ENCODE results near the gene TMEM192. TPM values are rescaled to one million over a fixed set of nuclear protein-coding genes. Genes with fewer than 3 reads are reported as not detected.
"Not testable (repeated sequence)": the region's sequence is repeated elsewhere in the genome, so short reads cannot be mapped to it uniquely, and the experiment has no call there.

TMEM192 gene
- total RNA-seq, 1 donor, result 5.9 TPM

DNA sequence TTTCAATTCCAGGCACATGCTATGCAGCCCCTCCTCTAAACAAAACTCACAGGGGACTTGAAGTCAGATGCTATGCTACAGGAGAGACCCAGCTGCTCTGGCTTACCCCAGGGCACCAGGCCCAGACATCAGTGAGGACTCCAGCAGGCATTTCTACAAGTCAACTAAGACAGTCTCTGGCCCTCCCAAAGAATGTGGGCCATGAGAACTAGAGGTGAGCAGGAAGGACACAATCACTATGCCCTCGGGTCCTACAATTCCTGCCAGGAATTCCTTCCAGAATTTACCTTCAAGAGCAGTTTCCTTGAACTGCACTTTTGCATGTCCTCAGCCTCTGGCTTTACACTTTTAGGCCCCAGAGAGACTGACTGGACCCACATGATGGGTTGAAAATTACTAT lies 17.4 kb downstream of the TMEM192 start:
- no peak for DNase-seq (ENCODE audit: low read depth in 2 of 3, low spot score in 2 of 3)

DNA sequence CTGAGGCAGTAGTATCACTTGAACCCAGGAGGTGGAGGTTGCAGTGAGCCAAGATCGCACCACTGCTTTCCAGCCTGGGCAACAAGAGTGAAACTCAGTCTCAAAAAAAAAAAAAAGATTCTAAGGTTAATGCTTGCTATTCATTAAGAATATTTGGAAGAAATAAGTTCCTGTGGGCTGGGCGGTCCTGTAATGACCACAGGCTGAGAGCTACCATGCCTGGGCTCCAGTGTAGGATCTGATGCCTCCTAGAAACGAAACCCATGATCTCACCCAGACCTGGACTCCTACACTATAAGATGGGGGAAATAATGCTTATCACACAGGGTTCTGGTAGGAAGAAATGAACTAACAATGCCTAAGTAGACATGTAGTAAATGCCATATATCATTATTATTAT lies 17.8 kb downstream of the TMEM192 start:
- no peak for DNase-seq (ENCODE audit: low read depth in 2 of 3, low spot score in 2 of 3)

DNA sequence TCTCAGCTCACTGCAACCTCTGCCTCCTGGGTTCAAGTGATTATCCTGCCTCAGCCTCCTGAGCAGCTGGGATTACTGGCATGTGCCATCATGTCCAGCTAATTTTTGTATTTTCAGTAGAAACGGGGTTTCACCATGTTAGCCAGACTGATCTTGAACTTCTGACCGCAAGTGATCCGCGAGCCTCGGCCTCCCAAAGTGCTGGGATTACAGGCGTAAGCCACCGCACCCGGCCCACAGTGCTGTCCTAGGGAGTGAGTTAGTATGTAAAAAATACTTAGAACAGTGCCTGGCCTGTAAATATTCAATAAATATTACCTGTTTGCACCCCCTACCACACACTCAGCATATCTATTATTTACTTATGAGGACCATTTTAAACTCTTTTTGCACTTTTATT lies 20.5 kb downstream of the TMEM192 start:
- DNase-seq (ENCODE audit: low read depth in 2 of 3, low spot score in 2 of 3), result not testable (repeated sequence)

DNA sequence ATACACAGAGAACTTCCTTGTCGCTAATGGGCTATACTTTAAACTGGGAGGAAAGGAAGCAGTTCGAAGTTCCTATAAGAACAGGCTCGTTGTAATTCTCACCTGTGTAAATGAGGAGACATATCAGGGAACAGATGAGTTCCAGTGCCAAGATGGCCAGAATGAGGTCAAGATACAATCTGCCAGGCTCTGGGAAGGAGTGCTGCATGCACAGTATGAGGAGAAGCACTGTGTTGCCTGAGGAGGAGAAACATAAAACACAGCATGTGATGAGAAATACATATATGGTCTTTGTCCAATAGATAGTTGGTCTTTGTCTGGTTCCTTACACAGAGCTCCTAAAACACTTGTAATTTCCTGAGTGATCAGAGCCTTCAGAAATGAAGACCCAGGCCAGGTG lies 24.3 kb downstream of the TMEM192 start:
- no peak for DNase-seq (ENCODE audit: low read depth in 2 of 3, low spot score in 2 of 3)

DNA sequence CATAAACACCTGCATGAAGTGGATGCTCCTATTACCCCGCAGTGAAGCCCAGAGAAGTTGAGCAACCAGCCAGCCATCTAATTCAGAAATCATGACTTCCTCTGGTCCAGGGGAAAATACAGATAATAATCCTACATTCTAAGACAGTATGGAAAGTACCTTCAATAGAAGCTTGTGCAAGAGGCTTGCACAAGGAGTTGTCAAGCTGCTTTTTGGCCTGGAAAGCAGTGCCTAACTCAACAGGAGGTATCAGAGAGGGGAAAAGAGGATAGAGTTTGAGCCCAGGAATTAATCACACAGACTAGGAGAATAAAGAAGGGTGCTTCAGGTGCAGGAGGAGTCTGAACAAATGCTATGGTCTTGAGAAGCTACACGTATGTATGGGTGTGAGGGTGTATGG lies 26.7 kb downstream of the TMEM192 start:
- DNase-seq (ENCODE audit: low read depth in 2 of 3, low spot score in 2 of 3), result no peak

DNA sequence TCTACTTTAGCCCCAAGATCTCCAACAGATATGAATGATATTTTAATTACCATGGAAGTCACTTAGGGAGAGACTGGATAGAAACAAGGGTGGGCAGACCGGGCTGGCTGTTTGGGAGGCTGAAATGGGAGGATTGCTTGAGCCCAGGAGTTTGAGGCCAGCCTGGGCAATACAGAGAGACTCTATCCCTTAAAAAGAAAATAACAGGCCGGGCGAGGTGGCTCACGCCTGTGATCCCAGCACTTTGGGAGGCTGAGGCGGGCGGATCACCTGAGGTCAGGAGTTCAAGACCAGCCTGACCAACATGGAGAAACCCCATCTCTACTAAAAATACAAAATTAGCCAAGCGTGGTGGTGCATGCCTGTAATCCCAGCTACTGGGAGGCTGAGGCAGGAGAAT lies 27.9 kb downstream of the TMEM192 start:
- DNase-seq (ENCODE audit: low read depth in 2 of 3, low spot score in 2 of 3), result not testable (repeated sequence)

DNA sequence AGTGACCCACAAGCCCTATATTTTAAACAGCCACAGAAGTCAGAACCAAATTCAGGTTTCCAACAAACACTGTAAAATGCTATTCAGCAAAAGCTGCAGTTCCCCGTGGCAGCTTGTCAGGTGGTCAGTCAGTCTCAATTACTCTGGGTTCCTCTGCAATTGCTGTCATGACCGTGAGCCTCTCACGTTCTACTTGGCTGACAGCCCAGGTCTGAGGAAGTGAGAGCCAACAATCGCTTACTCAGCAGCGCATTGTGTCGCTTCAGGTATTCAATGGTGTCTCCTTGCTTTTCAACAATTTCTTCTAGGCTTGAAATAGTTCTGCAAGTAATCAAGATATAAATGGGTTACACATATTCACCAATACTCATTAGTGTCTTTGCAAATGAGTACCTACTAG lies 33.2 kb downstream of the TMEM192 start:
- DNase-seq (ENCODE audit: low read depth in 2 of 3, low spot score in 2 of 3), result peak in 2 of 3 donors; percentile 17 to 40

DNA sequence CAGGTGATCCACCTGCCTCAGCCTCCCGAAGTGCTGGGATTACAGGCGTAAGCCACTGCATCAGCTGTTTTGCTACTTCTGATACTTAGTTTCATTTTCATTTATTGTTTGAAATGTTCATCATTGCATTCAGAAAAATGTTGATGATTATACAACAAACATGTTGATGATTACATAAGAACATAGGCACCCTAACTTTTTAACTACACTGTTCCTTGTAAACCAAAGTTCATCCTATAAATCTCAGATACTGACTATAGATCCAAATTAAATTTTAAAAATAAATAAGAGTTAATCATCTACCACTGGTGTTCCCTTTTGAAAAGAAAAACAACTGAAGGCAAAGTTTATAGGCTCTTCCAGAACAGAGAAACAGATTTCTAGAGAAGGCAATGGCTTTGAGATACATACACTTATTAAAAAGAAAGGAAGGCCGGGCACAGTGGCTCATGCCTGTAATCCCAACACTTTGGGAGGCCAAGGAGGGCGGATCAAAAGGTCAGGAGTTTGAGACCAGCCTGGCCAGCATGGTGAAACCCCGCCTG lies 35.6 kb downstream of the TMEM192 start:
- DNase-seq (ENCODE audit: low read depth in 2 of 3, low spot score in 2 of 3), result no peak

DNA sequence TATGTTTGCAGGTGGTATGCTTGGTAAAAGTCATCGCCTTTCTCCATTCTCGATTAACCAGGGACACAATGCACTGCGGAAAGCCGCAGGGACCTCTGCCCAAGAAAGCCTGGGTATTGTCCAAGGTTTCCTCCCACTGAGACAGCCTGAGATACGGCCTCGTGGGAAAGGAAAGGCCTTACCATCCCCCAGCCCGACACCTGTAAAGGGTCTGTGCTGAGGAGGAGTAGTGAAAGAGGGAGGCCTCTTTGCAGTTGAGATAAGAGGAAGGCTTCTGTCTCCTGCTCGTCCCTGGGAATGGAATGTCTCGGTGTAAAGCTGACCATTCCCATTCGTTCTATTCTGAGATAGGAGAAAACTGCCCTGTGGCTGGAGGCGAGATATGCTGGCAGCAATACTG lies 39.3 kb downstream of the TMEM192 start:
- not testable (repeated sequence) for DNase-seq (ENCODE audit: low read depth in 2 of 3, low spot score in 2 of 3)

DNA sequence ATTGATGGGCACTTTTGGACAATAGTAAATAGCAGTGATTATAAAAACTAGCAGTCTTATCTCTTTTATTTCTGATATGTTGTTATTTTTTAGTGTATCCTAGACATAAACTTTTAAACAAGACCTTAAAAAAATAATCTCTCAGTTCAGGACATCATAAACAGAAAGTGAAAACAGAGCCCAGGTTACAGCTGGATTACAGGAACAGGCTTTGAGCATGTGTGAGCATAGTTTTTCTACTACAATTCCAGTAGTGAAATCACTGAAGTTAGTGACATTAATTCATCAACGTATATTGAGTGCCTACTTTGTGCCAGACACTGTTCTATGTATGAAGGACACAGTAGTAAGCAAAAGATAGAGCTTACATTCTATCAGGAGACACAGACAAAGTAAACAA lies 42.1 kb downstream of the TMEM192 start:
- no peak for DNase-seq (ENCODE audit: low read depth in 2 of 3, low spot score in 2 of 3)

DNA sequence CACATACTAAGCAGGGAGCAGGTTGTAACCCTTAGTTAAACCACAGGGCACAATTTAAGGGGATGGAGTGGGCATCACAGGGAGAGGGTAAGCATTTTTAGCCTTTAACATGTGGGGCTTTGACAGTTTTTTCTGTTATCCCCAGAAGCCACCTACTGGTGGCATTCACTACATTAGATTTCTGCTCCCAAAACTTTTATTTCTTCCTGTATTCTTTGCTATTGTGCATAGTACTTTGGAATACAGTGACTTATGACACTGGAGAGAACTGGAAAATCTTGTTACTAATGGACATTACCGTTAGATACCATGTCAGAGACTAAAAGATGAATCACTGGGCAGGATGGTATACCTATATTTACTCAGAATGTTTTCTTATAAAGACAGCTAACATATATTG lies 51.7 kb downstream of the TMEM192 start:
- no peak for DNase-seq (ENCODE audit: low read depth in 2 of 3, low spot score in 2 of 3)

DNA sequence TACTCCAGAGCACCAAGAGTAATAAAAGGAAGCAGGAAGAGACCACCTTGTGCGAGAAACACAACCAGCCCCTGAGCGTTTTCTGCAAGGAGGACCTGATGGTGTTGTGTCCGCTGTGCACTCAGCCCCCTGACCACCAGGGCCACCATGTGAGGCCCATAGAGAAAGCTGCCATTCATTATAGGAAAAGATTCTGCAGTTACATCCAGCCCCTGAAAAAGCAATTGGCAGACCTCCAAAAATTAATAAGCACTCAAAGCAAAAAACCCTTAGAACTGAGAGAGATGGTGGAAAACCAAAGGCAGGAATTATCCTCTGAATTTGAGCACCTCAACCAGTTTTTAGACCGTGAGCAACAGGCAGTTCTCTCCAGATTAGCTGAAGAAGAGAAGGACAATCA lies 53.3 kb downstream of the TMEM192 start:
- DNase-seq (ENCODE audit: low read depth in 2 of 3, low spot score in 2 of 3), result no peak

DNA sequence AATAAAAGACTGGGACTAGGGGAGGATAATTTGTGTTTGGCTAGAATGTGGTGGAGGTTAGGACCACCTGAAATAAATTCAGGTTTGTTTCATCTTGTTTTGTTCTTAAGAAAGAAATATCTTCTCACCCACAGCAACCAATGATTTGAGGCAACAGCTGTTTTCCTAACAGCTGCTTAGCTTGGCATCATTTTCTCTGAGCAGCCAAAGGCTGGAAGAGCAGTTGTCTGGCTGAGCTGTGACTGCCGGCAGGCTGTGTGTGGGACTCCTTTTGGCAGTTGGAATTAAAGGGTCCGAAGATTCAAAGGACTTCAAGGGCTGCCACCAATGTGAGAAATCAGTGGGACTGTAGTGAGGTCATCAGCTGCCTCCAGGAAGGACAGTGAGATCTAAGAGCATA lies 54.0 kb downstream of the TMEM192 start:
- no peak for DNase-seq (ENCODE audit: low read depth in 2 of 3, low spot score in 2 of 3)

DNA sequence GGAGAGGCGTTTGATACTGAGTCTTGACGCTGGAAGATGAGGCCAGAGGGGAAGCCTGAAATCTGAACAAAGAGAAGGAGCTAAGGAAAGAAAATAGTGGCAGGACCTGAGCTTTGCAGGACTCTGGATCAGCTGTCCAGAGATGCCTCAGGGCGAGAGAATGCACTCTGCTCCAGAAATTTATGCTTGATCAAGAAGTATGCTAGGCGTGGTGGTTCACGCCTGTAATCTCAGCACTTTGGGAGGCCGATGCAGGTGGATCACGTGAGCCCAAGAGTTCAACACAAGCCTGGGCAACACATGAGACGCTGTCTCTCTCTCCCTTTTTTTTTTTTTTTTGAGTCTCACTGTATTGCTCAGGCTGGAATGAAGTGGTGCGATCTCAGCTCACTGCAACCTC lies 57.1 kb downstream of the TMEM192 start:
- DNase-seq (ENCODE audit: low read depth in 2 of 3, low spot score in 2 of 3), result no peak

DNA sequence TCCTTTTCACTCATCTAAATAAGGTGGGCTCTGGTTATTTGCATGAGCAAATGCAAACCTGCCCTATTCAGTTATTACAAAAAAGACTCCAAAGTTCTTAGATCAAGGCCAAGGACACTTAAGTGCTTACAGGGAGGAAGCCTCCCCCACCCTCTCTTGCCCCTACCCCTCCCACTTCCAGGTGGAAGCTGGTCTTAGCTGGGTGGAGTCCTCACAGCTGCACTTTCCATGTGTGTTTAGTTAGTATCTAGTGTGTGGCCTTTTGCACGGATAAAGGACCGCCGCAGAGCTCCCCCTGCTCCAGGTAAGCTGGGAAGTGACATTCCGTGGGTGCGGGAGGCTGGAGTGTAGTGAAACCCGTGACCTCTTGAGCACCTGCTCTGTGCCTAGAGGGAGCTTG lies 59.0 kb downstream of the TMEM192 start, which contains the start of gene TRIM75:
TSS of gene TRIM75 (plus strand) at position 222 of the 400 bp plus-strand sequence. CDS start 5,282 bp downstream, outside the sequence.
- no peak for DNase-seq (ENCODE audit: low read depth in 2 of 3, low spot score in 2 of 3)

DNA sequence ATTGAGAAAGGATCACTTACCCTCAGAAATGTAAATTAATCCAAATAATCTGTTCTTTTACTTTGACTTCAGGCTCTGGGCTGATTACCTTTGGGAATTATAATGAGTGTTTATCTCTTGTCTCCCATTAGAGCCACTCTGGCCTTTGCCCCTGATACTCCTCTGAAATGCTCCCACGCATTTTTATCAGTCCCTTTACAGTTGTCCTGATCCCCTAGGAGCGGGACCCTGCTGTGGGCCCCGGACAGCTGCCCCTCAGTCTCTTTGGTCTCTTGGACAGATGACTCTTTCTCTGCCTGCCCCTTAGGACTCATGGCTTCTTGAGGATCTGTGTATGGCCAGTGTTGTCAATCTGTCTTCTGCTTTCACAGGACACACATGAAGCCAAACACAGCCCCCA lies 60.0 kb downstream of the TMEM192 start:
- no peak for DNase-seq (ENCODE audit: low read depth in 2 of 3, low spot score in 2 of 3)

DNA sequence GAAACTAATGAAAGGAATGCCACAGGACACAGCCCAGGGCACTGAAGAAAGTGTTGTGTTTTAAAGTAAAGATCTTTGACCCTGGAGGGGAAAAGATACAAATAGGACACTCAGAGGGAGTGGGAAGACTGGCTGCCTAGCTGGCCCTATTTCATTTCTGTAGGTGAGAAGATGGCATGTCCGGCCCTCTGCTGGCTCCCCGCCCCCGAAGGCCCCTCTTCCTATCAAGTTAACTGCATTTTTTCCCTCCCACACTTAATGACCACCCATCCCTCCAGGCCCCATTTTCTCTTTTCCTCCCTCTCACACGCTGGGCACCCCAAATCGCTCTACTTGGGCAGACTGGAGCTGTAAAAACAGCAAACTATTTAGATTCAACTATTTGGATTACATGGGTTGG lies 64.5 kb downstream of the TMEM192 start:
- DNase-seq (ENCODE audit: low read depth in 2 of 3, low spot score in 2 of 3), result no peak

DNA sequence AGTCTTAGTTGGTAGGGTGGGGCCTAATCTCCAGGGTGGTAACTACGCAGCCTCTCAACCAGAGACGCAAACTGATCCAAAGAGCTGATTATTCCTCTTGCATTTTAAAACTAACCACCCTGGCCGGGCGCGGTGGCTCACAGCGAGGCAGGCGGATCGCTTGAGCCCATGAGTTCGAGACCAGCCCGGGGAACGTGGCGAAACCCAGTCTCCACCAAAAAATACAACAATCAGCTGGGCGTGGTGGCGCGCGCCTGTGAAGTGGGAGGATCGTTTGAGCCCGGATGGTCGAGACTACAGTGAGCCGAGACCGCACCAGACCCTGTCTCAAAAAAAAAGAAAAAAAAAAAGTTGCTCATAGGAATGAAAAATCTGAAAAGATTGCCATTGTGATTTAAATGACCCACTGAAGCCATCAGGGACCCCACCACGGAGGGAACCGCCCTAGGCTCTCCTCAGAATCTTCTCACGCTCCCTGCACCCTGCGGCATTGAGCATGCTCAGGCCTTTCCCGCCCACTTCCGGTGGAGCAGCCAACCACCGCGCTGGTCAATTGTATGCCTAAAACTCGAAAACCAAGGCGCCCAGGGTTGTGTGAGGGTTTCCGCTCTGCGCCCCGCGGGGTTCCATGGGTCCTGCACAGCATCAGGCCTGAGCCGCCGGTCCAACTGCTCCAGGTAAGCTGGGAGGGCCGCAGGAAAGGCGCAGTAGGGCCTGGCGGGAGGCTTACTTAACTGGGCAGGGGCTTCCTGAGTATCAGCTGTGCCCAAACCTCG lies 81.0 kb downstream of the TMEM192 start, which contains the start of gene TRIM60:
TSS of gene TRIM60 (plus strand) at position 564 of the 776 bp plus-strand sequence. CDS start 8,074 bp downstream, outside the sequence.
- no peak for DNase-seq (ENCODE audit: low read depth in 2 of 3, low spot score in 2 of 3)

DNA sequence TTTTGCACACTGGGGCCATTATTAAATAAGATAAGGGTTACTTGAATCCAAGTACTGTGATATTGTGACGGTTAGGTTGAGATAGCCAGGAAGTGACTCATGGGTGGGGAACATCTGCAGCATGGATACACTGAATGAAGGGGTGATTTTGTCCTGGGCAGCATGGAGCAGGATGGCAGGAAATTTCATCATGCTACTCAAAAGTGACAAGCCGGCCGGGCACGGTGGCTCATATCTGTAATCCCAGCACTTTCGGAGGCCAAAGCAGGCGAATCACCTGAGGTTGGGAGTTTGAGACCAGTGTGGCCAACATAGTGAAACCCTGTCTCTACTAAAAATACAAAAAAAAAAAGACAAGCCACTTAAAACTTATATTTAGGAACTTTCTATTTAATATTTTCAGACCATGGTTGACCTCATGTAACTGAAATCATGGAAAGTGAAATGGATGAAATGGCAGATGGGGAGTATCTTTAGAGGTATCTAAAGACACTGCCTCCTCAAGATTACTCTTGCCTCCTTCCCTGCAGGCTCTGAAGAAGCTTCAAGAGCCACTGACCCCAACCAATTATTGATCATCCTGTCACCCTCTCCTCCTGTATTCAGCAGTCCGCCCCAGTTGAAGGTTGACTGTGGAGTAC lies 84.8 kb downstream of the TMEM192 start:
- no peak for DNase-seq (ENCODE audit: low read depth in 2 of 3, low spot score in 2 of 3)

DNA sequence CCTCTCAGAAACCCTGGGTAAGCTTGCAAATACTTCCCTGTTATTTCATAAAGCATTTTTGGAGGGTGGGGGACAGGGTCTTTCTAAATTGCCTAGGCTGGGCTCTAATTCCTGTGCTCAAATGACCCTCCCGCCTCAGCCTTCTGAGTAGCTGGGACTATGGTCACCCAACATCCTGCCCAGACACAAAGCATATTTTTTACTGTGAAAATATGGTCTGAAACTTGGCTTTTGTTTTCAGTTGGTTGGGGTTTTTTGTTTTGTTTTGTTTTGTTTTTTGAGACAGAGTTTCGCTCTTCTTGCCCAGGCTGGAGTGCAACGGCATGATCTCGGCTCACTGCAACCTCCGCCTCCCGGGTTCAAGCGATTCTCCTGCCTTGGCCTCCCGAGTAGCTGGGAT lies 86.9 kb downstream of the TMEM192 start:
- not testable (repeated sequence) for DNase-seq (ENCODE audit: low read depth in 2 of 3, low spot score in 2 of 3)

Data from hematopoietic multipotent progenitor cell (in vitro differentiated cells).